ENCODE results near the gene CCNG1. TPM values are rescaled to one million over a fixed set of nuclear protein-coding genes. Genes with fewer than 3 reads are reported as not detected.

The CCNG1 gene
- total and polyA plus RNA-seq, 9 of the 15 experiments (the other 6 are each of a cell fraction or from before 2014, with no cell fraction given): 121 to 293 (median 245) TPM

DNA sequence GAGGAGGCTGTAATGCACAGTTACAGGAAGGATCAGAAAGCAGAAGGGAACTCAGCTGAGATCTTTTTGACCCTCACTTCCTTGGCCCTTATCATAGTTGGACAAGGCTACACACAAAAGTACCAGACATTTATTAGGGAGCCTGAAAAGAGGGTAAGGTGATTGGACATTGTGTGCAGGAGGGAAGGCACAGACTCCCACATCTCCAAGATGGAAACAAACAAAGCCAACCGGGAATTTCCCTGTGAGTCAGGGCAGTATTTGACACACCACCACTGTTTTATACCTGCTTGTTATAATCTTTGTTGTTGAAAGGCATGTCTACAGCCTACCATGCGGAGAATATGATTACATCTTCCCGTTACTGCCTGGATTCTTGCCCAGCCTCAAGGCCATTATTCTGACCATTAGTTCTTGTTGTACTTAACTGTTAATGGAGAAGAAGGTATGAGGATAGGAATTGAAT is 3.0 kb upstream of the CCNG1 start (continued):
- no peak for TF ChIP-seq ZNF263 (CRISPR knock-in tag; IDR thresholded peaks at IDR 0.05; ENCODE audit: borderline replicate concordance)
- TF ChIP-seq HINFP (tag; conservative IDR thresholded peaks at IDR 0.05; ENCODE audit: low read depth): no peak
- no peak for TF ChIP-seq SREBF2 (CRISPR knock-in tag; IDR thresholded peaks at IDR 0.05)
- TF ChIP-seq, protein P1, sequence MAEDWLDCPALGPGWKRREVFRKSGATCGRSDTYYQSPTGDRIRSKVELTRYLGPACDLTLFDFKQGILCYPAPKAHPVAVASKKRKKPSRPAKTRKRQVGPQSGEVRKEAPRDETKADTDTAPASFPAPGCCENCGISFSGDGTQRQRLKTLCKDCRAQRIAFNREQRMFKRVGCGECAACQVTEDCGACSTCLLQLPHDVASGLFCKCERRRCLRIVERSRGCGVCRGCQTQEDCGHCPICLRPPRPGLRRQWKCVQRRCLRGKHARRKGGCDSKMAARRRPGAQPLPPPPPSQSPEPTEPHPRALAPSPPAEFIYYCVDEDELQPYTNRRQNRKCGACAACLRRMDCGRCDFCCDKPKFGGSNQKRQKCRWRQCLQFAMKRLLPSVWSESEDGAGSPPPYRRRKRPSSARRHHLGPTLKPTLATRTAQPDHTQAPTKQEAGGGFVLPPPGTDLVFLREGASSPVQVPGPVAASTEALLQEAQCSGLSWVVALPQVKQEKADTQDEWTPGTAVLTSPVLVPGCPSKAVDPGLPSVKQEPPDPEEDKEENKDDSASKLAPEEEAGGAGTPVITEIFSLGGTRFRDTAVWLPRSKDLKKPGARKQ (CRISPR knock-in tag; IDR thresholded peaks at IDR 0.05): no peak
- no peak for TF ChIP-seq NCOA1 (IDR thresholded peaks at IDR 0.05; ENCODE audit: low read depth)
- TF ChIP-seq TOE1 (IDR thresholded peaks at IDR 0.05; ENCODE audit: borderline replicate concordance): no peak
- no peak for TF ChIP-seq TOE1 (CRISPR knock-in tag; IDR thresholded peaks at IDR 0.05; ENCODE audit: borderline replicate concordance, low read depth)
- 0 out of 2 replicates have a peak, but pooled peaks have one; percentile 29 for TF ChIP-seq RNF2 (IDR thresholded peaks at IDR 0.05)
- no peak for TF ChIP-seq ZNF3 (CRISPR knock-in tag; IDR thresholded peaks at IDR 0.05)
- TF ChIP-seq ZNF707 (CRISPR knock-in tag; conservative IDR thresholded peaks at IDR 0.05): no peak
- no peak for TF ChIP-seq SIX5 (IDR thresholded peaks at IDR 0.05; ENCODE audit: borderline replicate concordance in 1 of 2, insufficient read depth in 1 of 2, low read depth in 1 of 2, low read length in 2 of 2)
- TF ChIP-seq DDX20 (tag; IDR thresholded peaks at IDR 0.05; ENCODE audit: low read depth): no peak
- peak; percentile 43 for TF ChIP-seq TEAD4 (IDR thresholded peaks at IDR 0.05; ENCODE audit: low read length)
- TF ChIP-seq TEAD4 (CRISPR knock-in tag; IDR thresholded peaks at IDR 0.05; ENCODE audit: borderline replicate concordance): no peak
- no peak for TF ChIP-seq KLF13 (tag; IDR thresholded peaks at IDR 0.05; ENCODE audit: borderline replicate concordance, low read depth)
- no peak for TF ChIP-seq PYGO2 (tag; IDR thresholded peaks at IDR 0.05)
- TF ChIP-seq RREB1 (CRISPR knock-in tag; IDR thresholded peaks at IDR 0.05): 0 out of 2 replicates have a peak, but pooled peaks have one; percentile 27
- no peak for TF ChIP-seq BDP1 (IDR thresholded peaks at IDR 0.05; ENCODE audit: insufficient read depth, insufficient read length)
- no peak for TF ChIP-seq ZNF696 (CRISPR knock-in tag; conservative IDR thresholded peaks at IDR 0.05)
- no peak for TF ChIP-seq THRAP3 (IDR thresholded peaks at IDR 0.05; ENCODE audit: borderline replicate concordance)
